Renal cortex interstitium (tissue), 11 donors: ENCODE measurements around the gene WASHC2A. TPM values are rescaled to one million over a fixed set of nuclear protein-coding genes. Genes with fewer than 3 reads are reported as not detected.
A peak's percentile ranks its signal among the peaks of the same experiment; 100 is the strongest.
"Not testable (repeated sequence)": the region's sequence is repeated elsewhere in the genome, so short reads cannot be mapped to it uniquely, and the experiment has no call there.

ENCODE experiments used
- DNase-seq, 11 donors: peaks; one replicate each; pipeline ENCODE4 v3.0.0-alpha.2; 2013; ENCODE audit warnings: low read depth in 9 of 11, low spot score in 4 of 11; ENCODE audit errors: extremely low read depth in 1 of 11
- polyA plus RNA-seq, 3 donors: library from polyadenylated mRNA; unstranded; fragments of 120-200 nt; gene quantifications; one replicate each; pipeline ENCODE4 v1.2.1, GENCODE V29; 2013; ENCODE audit not compliant: insufficient read length in 3 of 3

Gene WASHC2A
- polyA plus RNA-seq, 3 donors: 67.2 to 80.8 (median 76.0) TPM

GRCh38 chr10:50112419-50113112, 44.8 kb downstream of the WASHC2A start:
- not testable (repeated sequence) for DNase-seq

DNA sequence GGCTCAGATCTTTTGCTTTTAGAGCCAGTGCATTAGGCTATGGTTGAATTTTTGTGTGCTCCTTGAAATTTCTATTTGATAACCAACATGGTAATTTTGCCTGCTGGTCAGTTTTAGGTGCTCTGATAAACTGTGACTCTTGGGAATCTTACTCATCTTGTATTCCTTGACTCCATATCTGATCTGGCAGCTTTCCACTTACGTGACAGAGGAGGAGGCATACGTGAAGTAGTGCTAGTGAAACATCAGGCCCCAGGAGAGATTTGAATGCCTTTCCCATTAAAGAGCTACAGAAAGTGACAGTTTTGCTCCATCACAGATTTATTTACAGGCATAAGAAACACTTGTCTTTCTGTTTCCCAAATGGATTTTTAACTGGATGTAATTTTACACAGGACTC, 59.0 kb downstream of the WASHC2A start:
- not testable (repeated sequence) for DNase-seq

DNA sequence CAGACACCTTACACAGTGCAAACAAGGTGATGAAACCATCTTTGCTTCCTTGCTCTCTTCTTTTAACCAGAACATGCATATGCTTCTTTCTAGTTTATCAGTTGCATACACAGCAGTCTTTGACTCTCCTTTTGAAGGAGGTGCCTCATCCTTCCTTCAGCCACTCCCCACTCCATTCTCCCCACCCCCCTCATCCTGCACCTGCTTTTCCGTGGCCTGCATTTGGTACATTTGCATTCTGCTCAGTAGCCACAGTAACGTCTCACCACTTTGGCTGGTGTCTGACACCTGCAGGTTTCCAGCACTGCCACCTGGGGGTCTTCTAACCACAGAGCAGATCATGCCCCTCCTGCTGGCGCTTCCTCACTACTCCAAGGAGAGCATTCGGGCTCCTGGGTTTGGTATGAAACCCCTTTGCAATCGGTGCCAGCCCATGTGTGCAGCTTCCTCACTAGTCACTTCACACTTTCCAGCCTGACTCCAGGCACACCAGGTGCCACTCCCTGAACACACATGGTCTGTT, 60.1 kb downstream of the WASHC2A start:
- not testable (repeated sequence) for DNase-seq

DNA sequence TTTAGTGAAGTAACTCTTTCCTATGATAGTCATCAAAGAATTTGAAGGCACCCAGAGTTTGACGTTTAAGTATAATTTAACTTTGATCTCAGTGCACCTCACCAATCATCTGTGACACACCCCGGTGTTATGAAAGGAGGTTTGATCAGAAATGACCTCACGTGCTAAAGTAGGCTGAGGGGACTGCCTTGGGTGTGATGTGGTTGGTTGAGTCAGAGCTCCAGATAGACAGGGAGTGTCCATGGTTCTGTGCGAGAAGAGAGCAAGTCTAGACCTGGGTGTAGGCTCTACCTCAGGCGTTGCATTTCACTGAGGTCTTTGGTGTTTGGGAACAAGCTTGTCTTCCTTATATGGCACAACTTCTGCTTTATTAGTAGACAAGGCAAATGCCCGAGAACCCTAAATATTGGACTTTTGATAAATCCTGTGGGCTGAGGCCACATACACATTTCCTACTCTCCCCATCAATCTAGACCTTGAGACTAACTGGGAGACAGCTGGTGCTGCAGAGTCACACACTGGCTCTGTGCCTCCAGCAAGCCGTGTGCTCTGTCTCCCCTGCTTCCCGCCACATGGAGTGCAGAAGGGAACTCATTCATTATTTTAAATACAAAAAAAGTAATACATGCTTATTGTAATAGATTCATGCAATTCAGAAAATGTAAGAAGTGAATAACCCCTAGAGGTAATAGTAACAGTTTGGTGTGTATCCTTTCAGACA, 63.7 kb downstream of the WASHC2A start:
- DNase-seq: not testable (repeated sequence)

DNA sequence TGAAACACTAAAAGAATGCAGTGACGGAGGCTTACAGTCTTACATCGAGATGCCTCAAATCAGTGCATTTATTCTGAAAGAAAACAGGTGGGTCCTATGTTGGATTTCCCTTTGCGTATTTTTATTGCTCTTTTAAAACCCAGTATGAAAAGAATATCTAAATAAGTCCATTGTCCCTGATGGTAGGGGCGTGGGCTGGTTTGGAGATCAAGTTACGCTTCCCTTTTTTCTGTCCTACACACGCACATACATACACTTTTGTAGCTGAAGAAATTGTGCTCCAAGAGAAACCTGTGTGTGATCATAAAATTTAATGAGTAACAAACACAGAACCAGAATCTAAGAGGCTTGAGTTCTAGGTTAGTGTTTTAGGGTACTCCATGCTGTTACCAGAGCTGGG, 64.6 kb downstream of the WASHC2A start:
- DNase-seq: not testable (repeated sequence)

GRCh38 chr10:50132841-50133240, 65.1 kb downstream of the WASHC2A start:
- not testable (repeated sequence) for DNase-seq

GRCh38 chr10:50143512-50144174, 75.9 kb downstream of the WASHC2A start:
- DNase-seq: not testable (repeated sequence)

DNA sequence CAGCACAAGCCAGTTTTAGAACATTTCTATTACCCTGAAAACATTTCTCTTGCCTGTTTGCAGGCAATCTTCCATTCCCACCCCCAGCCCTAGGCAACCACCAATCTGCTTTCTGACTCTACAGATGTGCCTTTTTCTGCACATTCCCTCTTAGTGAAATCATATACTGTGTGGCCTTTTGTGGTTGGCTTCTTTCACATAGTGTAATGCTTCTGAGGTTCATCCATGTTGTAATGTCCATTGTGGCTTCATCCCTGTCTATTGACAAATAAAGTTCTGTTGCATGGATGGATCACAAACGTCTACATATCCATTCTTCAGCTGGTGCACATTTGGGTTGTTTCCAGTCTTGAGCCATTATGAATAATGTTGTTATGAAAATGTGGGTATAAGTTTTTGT, 77.8 kb downstream of the WASHC2A start:
- DNase-seq: not testable (repeated sequence)

DNA sequence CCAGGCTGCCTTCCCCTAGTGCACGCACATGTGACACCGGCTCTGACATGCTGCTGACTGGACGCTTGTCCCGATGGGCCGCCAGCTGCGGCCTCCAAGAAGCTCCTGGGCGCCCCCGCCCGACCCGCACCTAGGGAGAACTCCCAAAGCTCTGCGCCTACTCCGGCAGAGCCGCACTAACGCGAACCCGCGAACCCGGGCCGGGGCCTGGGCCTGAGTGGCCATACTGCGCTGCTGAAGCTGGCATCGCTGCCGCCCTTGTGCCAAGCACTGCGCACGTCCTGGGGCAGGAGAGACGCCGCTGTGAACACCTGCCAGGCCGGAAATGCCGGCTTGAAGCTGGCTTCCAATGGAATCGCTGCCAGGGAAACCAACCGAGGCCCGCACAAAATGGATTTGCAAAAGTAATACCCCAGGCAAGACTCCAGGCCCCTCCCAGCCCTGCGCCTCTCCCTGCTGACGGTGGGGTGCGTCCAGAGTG, 85.1 kb downstream of the WASHC2A start:
- DNase-seq: peak in 7 of 11 donors; percentile 1 to 12 (median 5)

- not testable (repeated sequence) for DNase-seq
These were observed 90.1 kb downstream of the WASHC2A start for GRCh38 chr10:50157868-50158267.

GRCh38 chr10:50159856-50160255, 92.1 kb downstream of the WASHC2A start:
- DNase-seq: not testable (repeated sequence)

DNA sequence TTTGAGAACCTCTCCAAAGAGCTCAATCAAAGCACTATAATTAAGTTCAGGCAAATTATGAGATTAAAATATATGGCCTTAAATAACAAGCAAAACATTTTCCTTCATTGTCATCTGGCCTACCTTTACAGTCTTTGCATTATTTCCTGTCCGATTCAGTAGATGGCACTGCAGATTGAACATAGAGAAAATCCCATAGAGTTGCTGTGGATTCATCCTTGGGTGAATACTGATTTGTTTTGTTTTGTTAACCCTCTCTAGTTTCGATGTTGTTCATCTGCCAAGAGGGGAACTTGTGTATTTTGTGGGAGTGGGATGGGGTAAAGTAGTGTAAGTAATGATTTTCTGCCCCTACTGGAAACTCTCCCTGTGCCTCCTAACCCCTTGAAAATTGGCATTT, 97.3 kb downstream of the WASHC2A start:
- DNase-seq: not testable (repeated sequence)

GRCh38 chr10:50167833-50168232, 100.1 kb downstream of the WASHC2A start:
- DNase-seq: not testable (repeated sequence)

GRCh38 chr10:50169506-50169905, 101.8 kb downstream of the WASHC2A start:
- DNase-seq: not testable (repeated sequence)

GRCh38 chr10:50174788-50175525, 107.2 kb downstream of the WASHC2A start:
- DNase-seq: not testable (repeated sequence)
